HepG2 (cell line): ENCODE measurements around the gene LRRC45. TPM values are rescaled to one million over a fixed set of nuclear protein-coding genes. Genes with fewer than 3 reads are reported as not detected.

Source experiments
- CEBPG ChIP-seq: IDR thresholded peaks from 2 replicates; pipeline ENCODE4 v1.6.1; 2016
- HMG20B ChIP-seq: conservative IDR thresholded peaks from 2 replicates; pipeline ENCODE4 v1.6.1; 2016; ENCODE audit warnings: missing genetic modification reagents, missing compliant biosample characterization
- HOXA5 ChIP-seq: sonication (generic); formaldehyde crosslinking; IDR thresholded peaks from 2 replicates; pipeline ENCODE4 v1.4.0; 2020; ENCODE audit warnings: missing genetic modification reagents
- KDM4B ChIP-seq: sonication (generic); formaldehyde crosslinking; IDR thresholded peaks from 2 replicates; pipeline ENCODE4 v1.4.0; 2020; ENCODE audit warnings: missing genetic modification reagents
- LBX2 ChIP-seq: sonication (generic); formaldehyde crosslinking; IDR thresholded peaks from 2 replicates; pipeline ENCODE4 v1.5.0; 2020; ENCODE audit warnings: missing genetic modification reagents, mild to moderate bottlenecking, borderline replicate concordance
- MAZ ChIP-seq, 2 experiments: sonication (generic) in 1 of 2; formaldehyde crosslinking in 1 of 2; IDR thresholded peaks; 2 replicates each; pipeline versions ENCODE4 v1.5.0 to v1.6.1; 2012 to 2020; ENCODE audit warnings: low read depth in 2 of 2, mild to moderate bottlenecking in 2 of 2, borderline replicate concordance in 1 of 2, improper control_type of control experiment in 1 of 2, low read length in 1 of 2, missing genetic modification reagents in 1 of 2, moderate library complexity in 1 of 2
- MLXIP ChIP-seq: sonication (generic); formaldehyde crosslinking; IDR thresholded peaks from 2 replicates; pipeline ENCODE4 v1.9.0; 2021; ENCODE audit warnings: missing genetic modification reagents, borderline replicate concordance
- NFIC ChIP-seq: IDR thresholded peaks from 2 replicates; pipeline ENCODE4 v1.6.1; 2012; ENCODE audit warnings: mild to moderate bottlenecking, low read length, inconsistent platforms
- NFRKB ChIP-seq: fragments of 450-650 bp; IDR thresholded peaks from 2 replicates; pipeline ENCODE4 v1.6.1; 2017
- RXRA ChIP-seq: sonication (generic); formaldehyde crosslinking; IDR thresholded peaks from 2 replicates; pipeline ENCODE4 v1.5.1; 2020; ENCODE audit warnings: missing genetic modification reagents
- SNAPC5 ChIP-seq: sonication (generic); formaldehyde crosslinking; IDR thresholded peaks from 2 replicates; pipeline ENCODE4 v1.8.1; 2023; ENCODE audit warnings: mild to moderate bottlenecking, missing genetic modification reagents, borderline replicate concordance
- SSRP1 ChIP-seq: IDR thresholded peaks from 2 replicates; pipeline ENCODE4 v1.6.1; 2016; ENCODE audit warnings: control low read depth
- TAF1 ChIP-seq: sonication (generic); formaldehyde crosslinking; IDR thresholded peaks from 2 replicates; pipeline ENCODE4 v1.4.0; 2020; ENCODE audit warnings: missing genetic modification reagents
- TBX2 ChIP-seq: sonication (generic); formaldehyde crosslinking; IDR thresholded peaks from 2 replicates; pipeline ENCODE4 v1.5.0; 2020; ENCODE audit warnings: missing genetic modification reagents, mild to moderate bottlenecking, borderline replicate concordance
- TIGD3 ChIP-seq: sonication (generic); formaldehyde crosslinking; IDR thresholded peaks from 2 replicates; pipeline ENCODE4 v1.5.1; 2020; ENCODE audit warnings: mild to moderate bottlenecking, missing genetic modification reagents, borderline replicate concordance
- ZBTB7B ChIP-seq: sonication (generic); formaldehyde crosslinking; IDR thresholded peaks from 2 replicates; pipeline ENCODE4 v1.4.0; 2020; ENCODE audit warnings: missing genetic modification reagents
- ZNF276 ChIP-seq: sonication (generic); formaldehyde crosslinking; IDR thresholded peaks from 2 replicates; pipeline ENCODE4 v1.4.0; 2020; ENCODE audit warnings: mild to moderate bottlenecking, low read depth, missing genetic modification reagents
- ZNF460 ChIP-seq: sonication (generic); formaldehyde crosslinking; IDR thresholded peaks from 2 replicates; pipeline ENCODE4 v1.5.1; 2020; ENCODE audit warnings: missing genetic modification reagents, mild to moderate bottlenecking, borderline replicate concordance
- ZNF468 ChIP-seq: sonication (generic); formaldehyde crosslinking; IDR thresholded peaks from 2 replicates; pipeline ENCODE4 v1.8.0; 2022; ENCODE audit warnings: mild to moderate bottlenecking, moderate library complexity, missing genetic modification reagents
- ZNF576 ChIP-seq: sonication (generic); formaldehyde crosslinking; IDR thresholded peaks from 2 replicates; pipeline ENCODE4 v1.4.0; 2020; ENCODE audit warnings: mild to moderate bottlenecking, missing genetic modification reagents
- ZNF614 ChIP-seq: IDR thresholded peaks from 2 replicates; pipeline ENCODE4 v1.6.1; 2018; ENCODE audit warnings: missing biosample characterization, missing genetic modification reagents, inconsistent platforms, borderline replicate concordance
- ZNF747 ChIP-seq: sonication (generic); formaldehyde crosslinking; IDR thresholded peaks from 2 replicates; pipeline ENCODE4 v1.8.1; 2023; ENCODE audit warnings: missing genetic modification reagents, mild to moderate bottlenecking, borderline replicate concordance
- ZNF776 ChIP-seq: sonication (generic); formaldehyde crosslinking; IDR thresholded peaks from 2 replicates; pipeline ENCODE4 v1.4.0; 2020; ENCODE audit warnings: mild to moderate bottlenecking, missing genetic modification reagents
- polyA plus RNA-seq, 8 experiments: library from polyadenylated mRNA; depleted of rRNA in 3 of 8; stranded (reverse) in 7 of 8; unstranded in 1 of 8; fragments of >200 nt; fragmentation: Illumina TruSeq in 4 of 8; extraction: Trizol in 4 of 8; gene quantifications; 2 replicates each; pipeline versions ENCODE4 v1.2.1 to v1.2.3, GENCODE V29; 2011 to 2016; ENCODE audit warnings: low read depth in 4 of 8, missing spikeins in 1 of 8, mixed read lengths in 1 of 8; ENCODE audit not compliant: insufficient read depth in 1 of 8
- total RNA-seq, 5 experiments: library from RNA; depleted of rRNA; stranded (reverse); fragments of >200 nt; fragmentation: Illumina TruSeq; extraction: Trizol; gene quantifications; 2 replicates each; pipeline ENCODE4 v1.2.3, GENCODE V29; 2016; ENCODE audit warnings: low read depth in 1 of 5

The LRRC45 gene
- total and polyA plus RNA-seq, 2 of the 13 experiments (the other 11 are each of a cell fraction or from before 2014, with no cell fraction given): 11.6 to 48.1 TPM

- TF ChIP-seq ZNF614 (CRISPR knock-in tag) (peak; percentile 88), TAF1 (CRISPR knock-in tag) (peak; percentile 90), NFRKB (no peak), TBX2 (no peak; the same call in 1 of the 2 replicates), TIGD3 (CRISPR knock-in tag) (no peak), NFIC (no peak), LBX2 (CRISPR knock-in tag) (no peak; the same call in 1 of the 2 replicates), ZBTB7B (CRISPR knock-in tag) (peak; percentile 93), SSRP1 (CRISPR knock-in tag) (0 out of 2 replicates have a peak, but pooled peaks have one; percentile 16), ZNF776 (no peak; the same call in none of the 2 replicates), MAZ (IDR thresholded peaks at IDR 0.05; ENCODE audit: borderline replicate concordance, low read depth, low read length) (peak; percentile 82), MAZ (CRISPR knock-in tag; IDR thresholded peaks at IDR 0.05; ENCODE audit: low read depth) (peak; percentile 97), SNAPC5 (CRISPR knock-in tag) (peak; percentile 93), ZNF468 (CRISPR knock-in tag) (0 out of 2 replicates have a peak, but pooled peaks have one; percentile 61), HOXA5 (CRISPR knock-in tag) (peak; percentile 52; the same call in 1 of the 2 replicates), ZNF276 (CRISPR knock-in tag) (peak; percentile 97), KDM4B (CRISPR knock-in tag) (peak; percentile 83; the same call in 1 of the 2 replicates), RXRA (CRISPR knock-in tag) (peak; percentile 55), HMG20B (CRISPR knock-in tag) (0 out of 2 replicates have a peak, but pooled peaks have one; percentile 61), CEBPG (peak; percentile 29; the same call in 1 of the 2 replicates), MLXIP (CRISPR knock-in tag) (peak; percentile 93), ZNF747 (CRISPR knock-in tag) (no peak; the same call in 1 of the 2 replicates), ZNF460 (CRISPR knock-in tag) (peak; percentile 6; the same call in 1 of the 2 replicates), ZNF576 (CRISPR knock-in tag) (no peak)
Observed at GRCh38 chr17:81991684-81992305, 31.3 kb upstream of the LRRC45 start (continued).
